ENCODE data around the gene PRSS38.

DNA sequence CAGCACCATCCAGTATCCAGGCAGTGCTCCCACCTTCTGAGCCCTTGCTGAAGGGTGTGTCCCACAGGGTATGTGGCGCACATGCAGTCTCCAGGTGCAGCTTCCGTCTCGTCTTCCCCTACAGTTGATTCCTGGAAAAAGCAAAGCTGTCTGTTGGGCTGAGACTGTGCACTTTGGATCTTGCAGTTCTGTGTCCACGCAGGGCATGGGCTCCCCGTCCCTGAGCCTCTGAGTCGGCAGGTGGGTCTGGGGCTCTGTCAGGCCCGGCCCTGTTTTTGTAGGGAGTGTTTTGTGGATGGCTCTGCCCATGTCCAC, 47.4 kb upstream of the PRSS38 start:
- TF ChIP-seq, protein P1, sequence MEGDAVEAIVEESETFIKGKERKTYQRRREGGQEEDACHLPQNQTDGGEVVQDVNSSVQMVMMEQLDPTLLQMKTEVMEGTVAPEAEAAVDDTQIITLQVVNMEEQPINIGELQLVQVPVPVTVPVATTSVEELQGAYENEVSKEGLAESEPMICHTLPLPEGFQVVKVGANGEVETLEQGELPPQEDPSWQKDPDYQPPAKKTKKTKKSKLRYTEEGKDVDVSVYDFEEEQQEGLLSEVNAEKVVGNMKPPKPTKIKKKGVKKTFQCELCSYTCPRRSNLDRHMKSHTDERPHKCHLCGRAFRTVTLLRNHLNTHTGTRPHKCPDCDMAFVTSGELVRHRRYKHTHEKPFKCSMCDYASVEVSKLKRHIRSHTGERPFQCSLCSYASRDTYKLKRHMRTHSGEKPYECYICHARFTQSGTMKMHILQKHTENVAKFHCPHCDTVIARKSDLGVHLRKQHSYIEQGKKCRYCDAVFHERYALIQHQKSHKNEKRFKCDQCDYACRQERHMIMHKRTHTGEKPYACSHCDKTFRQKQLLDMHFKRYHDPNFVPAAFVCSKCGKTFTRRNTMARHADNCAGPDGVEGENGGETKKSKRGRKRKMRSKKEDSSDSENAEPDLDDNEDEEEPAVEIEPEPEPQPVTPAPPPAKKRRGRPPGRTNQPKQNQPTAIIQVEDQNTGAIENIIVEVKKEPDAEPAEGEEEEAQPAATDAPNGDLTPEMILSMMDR (IDR thresholded peaks at IDR 0.05; ENCODE audit: low read depth, low read length): no peak
- no peak for TF ChIP-seq EZH2phosphoT487 (IDR thresholded peaks at IDR 0.05; ENCODE audit: low read depth)

Measured in OCI-LY3 (cell line).